ENCODE results near the gene MADCAM1.

The MADCAM1 gene

GRCh38 chr19:531009-531752 is 34.9 kb downstream of the MADCAM1 start:
- in situ Hi-C loops (cut with MboI; ENCODE audit: low sequenced_read_pairs) = no loop called here

- in situ Hi-C loops (cut with MboI; ENCODE audit: low sequenced_read_pairs) = no loop called here
Measured at GRCh38 chr19:531753-532560, 35.7 kb downstream of the MADCAM1 start, which contains the start of gene CDC34. Gene CDC34, plus strand, starts transcription at chr19:531760. Its CDS starts 172 bp downstream, at chr19:531932.

- in situ Hi-C loops (cut with MboI; ENCODE audit: low sequenced_read_pairs) = no loop called here
Measured at GRCh38 chr19:532561-533363, 36.5 kb downstream of the MADCAM1 start.

- in situ Hi-C loops (cut with MboI; ENCODE audit: low sequenced_read_pairs) = no loop called here
Measured at GRCh38 chr19:533364-534058, 37.2 kb downstream of the MADCAM1 start.

GRCh38 chr19:534088-534487 is 37.8 kb downstream of the MADCAM1 start:
- in situ Hi-C loops (cut with MboI; ENCODE audit: low sequenced_read_pairs) = no loop called here

- in situ Hi-C loops (cut with MboI; ENCODE audit: low sequenced_read_pairs) = no loop called here
Measured at GRCh38 chr19:535017-535835, 38.9 kb downstream of the MADCAM1 start.

- in situ Hi-C loops (cut with MboI; ENCODE audit: low sequenced_read_pairs) = no loop called here
Measured at GRCh38 chr19:536031-536880, 40.0 kb downstream of the MADCAM1 start.

- in situ Hi-C loops (cut with MboI; ENCODE audit: low sequenced_read_pairs) = no loop called here
Measured at GRCh38 chr19:536881-537404, 40.7 kb downstream of the MADCAM1 start.

GRCh38 chr19:538641-539428 is 42.5 kb downstream of the MADCAM1 start:
- in situ Hi-C loops (cut with MboI; ENCODE audit: low sequenced_read_pairs) = no loop called here

GRCh38 chr19:539429-540030 is 43.2 kb downstream of the MADCAM1 start:
- in situ Hi-C loops (cut with MboI; ENCODE audit: low sequenced_read_pairs) = no loop called here

- in situ Hi-C loops (cut with MboI; ENCODE audit: low sequenced_read_pairs) = no loop called here
Measured at GRCh38 chr19:540867-541637, 44.8 kb downstream of the MADCAM1 start.

GRCh38 chr19:541699-542098 is 45.4 kb downstream of the MADCAM1 start:
- in situ Hi-C loops (cut with MboI; ENCODE audit: low sequenced_read_pairs) = no loop called here

- in situ Hi-C loops (cut with MboI; ENCODE audit: low sequenced_read_pairs) = no loop called here
Measured at GRCh38 chr19:542173-542866, 46.0 kb downstream of the MADCAM1 start.

GRCh38 chr19:543910-544608 is 47.8 kb downstream of the MADCAM1 start, which contains the start of gene GZMM:
Gene GZMM, plus strand, starts transcription at chr19:544053. Its CDS starts 19 bp downstream, at chr19:544072.
- in situ Hi-C loops (cut with MboI; ENCODE audit: low sequenced_read_pairs) = no loop called here

- in situ Hi-C loops (cut with MboI; ENCODE audit: low sequenced_read_pairs) = no loop called here
Measured at GRCh38 chr19:547117-547516, 50.8 kb downstream of the MADCAM1 start.
